ENCODE data around the gene ANAPC1.
"Not testable (repeated sequence)": the region's sequence is repeated elsewhere in the genome, so short reads cannot be mapped to it uniquely, and the experiment has no call there.

Gene ANAPC1

DNA sequence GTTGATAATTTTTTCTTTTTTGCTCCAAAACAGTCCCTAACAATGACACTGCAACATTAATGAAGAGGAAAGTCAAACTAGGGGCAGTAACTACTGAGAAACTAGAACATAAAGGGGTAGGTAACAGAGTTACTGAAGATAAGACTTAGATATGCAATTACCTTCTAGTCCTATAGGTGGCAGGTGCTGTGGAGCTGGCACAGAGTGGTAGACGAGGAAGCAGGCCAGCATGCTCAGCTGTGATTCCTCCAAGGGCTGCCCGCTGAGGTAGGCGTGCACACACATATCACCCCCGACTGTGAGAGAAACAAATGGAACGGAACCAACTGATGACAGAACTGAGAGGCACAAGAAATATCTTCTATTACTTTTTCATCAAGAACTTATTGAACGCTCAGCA lies 111.8 kb downstream of the ANAPC1 start:
- not testable (repeated sequence) for H3K36me3 ChIP-seq (ENCODE audit: low read depth); DNase-seq (ENCODE audit: low spot score); H3K27me3 ChIP-seq (ENCODE audit: insufficient read depth, poor library complexity, severe bottlenecking); H3K4me3 ChIP-seq (ENCODE audit: severe bottlenecking); H3K27ac ChIP-seq (ENCODE audit: poor library complexity, severe bottlenecking); H3K9me3 ChIP-seq (ENCODE audit: severe bottlenecking); H3K4me1 ChIP-seq (ENCODE audit: insufficient read depth, poor library complexity, severe bottlenecking)
- peak; percentile 73; the same call in 2 of the 3 replicates for ATAC-seq (ENCODE audit: low read depth)

DNA sequence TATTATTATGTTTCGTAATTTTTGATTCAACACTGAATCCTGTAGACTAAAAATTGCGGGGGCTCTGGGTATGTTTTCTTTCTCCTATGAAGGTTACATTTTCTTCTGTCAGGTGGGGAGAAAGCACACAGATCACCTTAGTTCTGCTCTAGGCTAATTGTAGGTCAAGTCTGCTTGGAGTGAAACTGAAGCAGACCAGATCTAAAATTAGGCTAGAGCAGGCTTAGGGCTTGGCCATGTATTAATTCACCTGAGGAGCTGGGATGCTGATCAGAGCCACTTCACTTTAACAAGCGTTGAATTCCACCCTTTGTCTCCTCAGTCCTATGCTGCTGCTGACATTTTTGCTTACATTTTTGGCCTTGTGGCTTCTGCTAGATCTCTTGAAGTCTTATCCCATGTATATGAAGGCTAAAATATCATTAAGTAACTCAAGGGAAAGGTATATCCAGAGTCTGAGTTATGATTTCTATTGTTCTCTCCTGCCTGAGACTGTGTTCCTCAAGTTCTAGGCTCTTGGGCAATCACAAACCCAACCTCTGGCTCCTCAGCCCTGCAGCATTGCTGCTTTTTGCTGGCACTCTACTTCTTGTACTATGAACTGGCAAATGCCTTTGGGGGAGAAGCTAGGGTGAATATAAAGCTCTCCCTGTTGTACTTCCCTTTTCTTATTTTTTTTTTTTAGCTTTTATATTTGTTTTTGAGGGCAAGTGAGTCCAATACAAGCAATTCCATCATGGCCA lies 112.9 kb downstream of the ANAPC1 start:
- H3K4me3 ChIP-seq (ENCODE audit: severe bottlenecking); DNase-seq (ENCODE audit: low spot score); H3K27me3 ChIP-seq (ENCODE audit: insufficient read depth, poor library complexity, severe bottlenecking); ATAC-seq (ENCODE audit: low read depth); H3K27ac ChIP-seq (ENCODE audit: poor library complexity, severe bottlenecking); H3K36me3 ChIP-seq (ENCODE audit: low read depth); H3K9me3 ChIP-seq (ENCODE audit: severe bottlenecking); H3K4me1 ChIP-seq (ENCODE audit: insufficient read depth, poor library complexity, severe bottlenecking): not testable (repeated sequence)

DNA sequence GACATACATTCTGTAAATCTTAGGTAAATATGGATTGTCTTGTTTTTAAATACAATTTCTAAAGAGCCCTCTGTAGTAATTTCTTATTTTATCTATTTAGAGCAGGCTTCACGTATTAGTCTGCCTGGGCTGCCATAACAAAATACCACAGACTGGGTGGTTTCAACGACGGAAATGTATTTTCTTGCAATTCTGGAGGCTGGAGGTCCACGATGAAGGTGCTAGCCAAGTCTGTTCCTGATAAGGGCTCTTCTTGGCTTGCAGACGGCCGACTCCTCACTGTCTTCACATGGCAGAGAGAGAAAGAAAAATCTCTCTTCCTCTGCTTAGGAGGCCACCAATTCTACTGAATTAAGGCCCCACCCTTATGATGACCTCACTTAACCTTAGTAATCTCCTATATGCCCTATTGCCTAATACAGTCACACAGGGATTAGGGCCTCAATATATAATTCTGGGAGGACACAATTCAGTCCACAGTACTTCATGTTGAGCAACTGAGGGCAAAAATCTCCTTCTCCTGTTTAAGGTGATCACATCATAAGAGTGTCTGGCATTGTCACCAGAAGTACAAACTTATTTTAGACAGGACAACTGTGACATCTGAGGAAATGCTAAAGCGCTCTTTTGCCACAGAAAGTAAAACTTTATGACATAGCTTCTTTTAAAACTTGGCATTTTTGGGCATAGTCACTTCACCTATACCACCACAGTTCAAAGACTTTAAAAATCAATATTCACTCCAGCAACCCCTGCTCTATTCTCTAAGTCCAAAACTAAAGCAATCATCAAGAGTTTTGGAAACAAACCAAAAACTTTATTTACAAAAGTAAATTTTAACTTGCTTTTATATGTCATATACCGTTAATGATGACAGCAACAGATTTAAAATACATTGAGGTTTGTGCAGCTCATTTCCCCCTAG lies 115.5 kb downstream of the ANAPC1 start:
- ATAC-seq (ENCODE audit: low read depth); H3K9me3 ChIP-seq (ENCODE audit: severe bottlenecking); H3K4me3 ChIP-seq (ENCODE audit: severe bottlenecking); H3K4me1 ChIP-seq (ENCODE audit: insufficient read depth, poor library complexity, severe bottlenecking); H3K36me3 ChIP-seq (ENCODE audit: low read depth); H3K27ac ChIP-seq (ENCODE audit: poor library complexity, severe bottlenecking); H3K27me3 ChIP-seq (ENCODE audit: insufficient read depth, poor library complexity, severe bottlenecking); DNase-seq (ENCODE audit: low spot score): not testable (repeated sequence)

DNA sequence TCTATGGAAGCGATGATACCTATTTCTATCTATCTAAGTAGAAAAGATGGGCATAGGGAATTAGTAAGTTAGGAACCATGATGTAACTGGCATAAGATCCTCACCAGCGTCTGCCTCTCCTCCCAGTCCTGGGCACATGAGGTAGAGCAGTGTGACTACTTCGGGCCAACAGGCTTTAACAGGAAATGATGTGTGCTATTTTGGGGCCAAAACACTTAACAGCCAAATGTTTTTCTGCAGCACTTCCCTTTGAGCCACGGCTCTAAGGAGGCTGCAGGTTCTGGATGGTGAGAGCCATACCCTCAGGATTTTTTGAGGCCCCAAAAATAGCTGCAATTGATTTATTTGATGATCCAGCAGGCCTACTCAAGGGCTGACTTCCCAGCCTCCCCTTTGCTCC lies 116.9 kb downstream of the ANAPC1 start:
- not testable (repeated sequence) for H3K9me3 ChIP-seq (ENCODE audit: severe bottlenecking); DNase-seq (ENCODE audit: low spot score); H3K27me3 ChIP-seq (ENCODE audit: insufficient read depth, poor library complexity, severe bottlenecking); H3K4me1 ChIP-seq (ENCODE audit: insufficient read depth, poor library complexity, severe bottlenecking); ATAC-seq (ENCODE audit: low read depth); H3K27ac ChIP-seq (ENCODE audit: poor library complexity, severe bottlenecking); H3K36me3 ChIP-seq (ENCODE audit: low read depth); H3K4me3 ChIP-seq (ENCODE audit: severe bottlenecking)

DNA sequence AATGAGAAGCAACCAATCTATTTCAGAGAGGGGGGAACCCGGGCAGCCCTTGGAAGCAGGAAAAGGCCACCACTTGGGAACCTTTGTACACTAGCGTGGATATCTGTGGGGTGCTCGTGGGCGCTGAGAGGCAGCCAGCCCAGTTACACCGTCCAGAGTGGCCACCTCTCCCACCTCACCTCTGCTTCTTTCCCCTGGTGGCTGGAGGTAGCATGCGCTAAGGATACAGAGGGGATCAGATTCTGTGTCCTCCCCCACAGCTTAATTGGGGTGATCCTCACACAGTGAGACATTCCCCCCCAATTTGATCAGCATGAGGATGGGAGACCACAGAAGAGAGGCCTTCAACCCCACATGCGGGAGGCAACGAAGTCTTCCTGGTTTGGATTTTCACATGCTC lies 117.7 kb downstream of the ANAPC1 start:
- not testable (repeated sequence) for H3K36me3 ChIP-seq (ENCODE audit: low read depth); H3K27ac ChIP-seq (ENCODE audit: poor library complexity, severe bottlenecking); H3K9me3 ChIP-seq (ENCODE audit: severe bottlenecking); ATAC-seq (ENCODE audit: low read depth); DNase-seq (ENCODE audit: low spot score); H3K4me1 ChIP-seq (ENCODE audit: insufficient read depth, poor library complexity, severe bottlenecking); H3K27me3 ChIP-seq (ENCODE audit: insufficient read depth, poor library complexity, severe bottlenecking); H3K4me3 ChIP-seq (ENCODE audit: severe bottlenecking)

DNA sequence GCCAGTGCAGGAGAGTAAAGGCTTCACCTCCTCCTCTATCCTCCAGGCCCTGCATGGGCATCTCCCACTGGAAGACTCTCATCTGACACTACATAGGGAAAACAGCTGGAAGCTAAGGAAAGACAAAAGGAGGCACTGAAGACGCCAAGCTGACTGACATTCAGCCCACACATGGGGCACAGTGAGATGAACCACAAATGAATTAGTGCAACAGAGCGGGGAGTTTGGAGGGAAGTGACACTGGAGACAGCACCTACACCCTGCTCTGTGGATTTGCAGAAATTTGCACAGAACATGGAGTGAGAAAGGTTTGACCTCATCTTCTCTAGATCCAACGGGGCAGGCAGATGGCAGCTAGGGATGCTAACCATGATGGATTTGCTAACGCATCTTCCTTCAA lies 119.8 kb downstream of the ANAPC1 start:
- H3K36me3 ChIP-seq (ENCODE audit: low read depth); H3K9me3 ChIP-seq (ENCODE audit: severe bottlenecking); H3K27me3 ChIP-seq (ENCODE audit: insufficient read depth, poor library complexity, severe bottlenecking); H3K4me3 ChIP-seq (ENCODE audit: severe bottlenecking); H3K4me1 ChIP-seq (ENCODE audit: insufficient read depth, poor library complexity, severe bottlenecking); DNase-seq (ENCODE audit: low spot score); ATAC-seq (ENCODE audit: low read depth); H3K27ac ChIP-seq (ENCODE audit: poor library complexity, severe bottlenecking): not testable (repeated sequence)

DNA sequence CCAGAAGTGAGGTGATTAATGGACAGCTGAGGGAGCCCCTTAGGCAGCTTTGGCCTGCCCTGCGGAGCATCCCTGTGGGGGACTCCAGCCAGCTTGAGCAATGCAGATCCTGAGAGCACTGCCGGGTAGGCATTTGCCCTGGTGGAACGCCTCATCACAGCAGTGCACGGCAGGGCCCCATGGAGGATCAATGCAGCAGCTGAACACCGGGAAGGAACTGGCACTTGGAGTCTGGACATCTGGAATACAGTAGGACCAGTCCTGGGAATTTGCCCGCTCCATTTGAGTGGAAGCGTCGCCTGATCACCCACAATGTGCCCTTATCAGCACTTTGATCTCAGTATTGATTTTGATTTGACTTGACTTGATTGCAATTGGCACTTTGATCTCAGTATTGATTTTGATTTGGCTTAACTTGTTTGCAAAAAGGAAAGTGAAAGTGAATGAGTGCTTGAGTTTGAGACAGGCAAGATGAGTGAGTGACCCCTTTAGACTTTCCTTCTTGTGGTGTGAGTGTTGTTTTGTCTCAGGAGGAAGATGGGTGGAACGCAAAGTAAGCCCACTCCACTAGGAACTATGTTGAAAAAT lies 123.2 kb downstream of the ANAPC1 start:
- not testable (repeated sequence) for H3K36me3 ChIP-seq (ENCODE audit: low read depth); ATAC-seq (ENCODE audit: low read depth); H3K27me3 ChIP-seq (ENCODE audit: insufficient read depth, poor library complexity, severe bottlenecking); H3K9me3 ChIP-seq (ENCODE audit: severe bottlenecking); H3K27ac ChIP-seq (ENCODE audit: poor library complexity, severe bottlenecking); H3K4me1 ChIP-seq (ENCODE audit: insufficient read depth, poor library complexity, severe bottlenecking); H3K4me3 ChIP-seq (ENCODE audit: severe bottlenecking); DNase-seq (ENCODE audit: low spot score)

DNA sequence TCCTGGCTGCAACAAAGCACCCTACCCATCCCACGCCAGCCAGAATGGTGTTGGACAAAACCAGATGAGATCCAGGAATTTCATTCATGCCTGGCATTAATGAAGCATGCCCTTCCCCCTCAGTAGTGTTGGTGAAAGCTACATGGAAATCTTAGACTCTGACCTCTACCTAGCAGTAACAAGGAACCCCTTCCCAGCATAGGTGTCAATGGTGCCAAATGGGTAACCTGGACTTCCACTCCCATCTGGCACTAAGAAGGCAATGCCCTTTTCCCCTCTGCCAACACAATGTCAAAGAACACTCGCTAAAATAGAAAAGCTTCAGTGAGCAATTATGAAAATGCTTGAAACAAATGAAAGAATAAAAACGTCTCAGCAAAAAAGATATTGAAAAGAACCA lies 131.5 kb downstream of the ANAPC1 start:
- not testable (repeated sequence) for H3K4me1 ChIP-seq (ENCODE audit: insufficient read depth, poor library complexity, severe bottlenecking); H3K36me3 ChIP-seq (ENCODE audit: low read depth); DNase-seq (ENCODE audit: low spot score); H3K27me3 ChIP-seq (ENCODE audit: insufficient read depth, poor library complexity, severe bottlenecking); H3K9me3 ChIP-seq (ENCODE audit: severe bottlenecking); H3K27ac ChIP-seq (ENCODE audit: poor library complexity, severe bottlenecking); H3K4me3 ChIP-seq (ENCODE audit: severe bottlenecking); ATAC-seq (ENCODE audit: low read depth)

DNA sequence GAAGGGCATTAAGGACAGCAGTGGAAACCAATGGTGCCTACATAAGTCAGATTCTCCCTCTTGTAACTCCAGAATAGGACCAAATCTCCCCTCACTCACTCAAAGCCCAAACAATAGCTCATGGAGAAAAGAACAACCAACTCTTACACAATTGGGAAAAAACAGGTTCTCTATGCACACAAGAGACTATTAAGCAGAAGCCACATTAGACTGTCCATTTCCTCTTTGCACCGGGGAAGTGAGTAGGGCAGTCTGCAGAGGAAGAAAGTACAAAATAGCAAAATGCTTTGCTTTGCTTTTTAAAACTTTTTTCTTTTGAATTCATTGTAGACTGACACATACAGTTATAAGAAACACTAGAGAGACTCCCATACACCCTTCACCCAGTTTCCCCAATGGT lies 133.4 kb downstream of the ANAPC1 start:
- not testable (repeated sequence) for H3K4me3 ChIP-seq (ENCODE audit: severe bottlenecking); H3K36me3 ChIP-seq (ENCODE audit: low read depth); H3K27me3 ChIP-seq (ENCODE audit: insufficient read depth, poor library complexity, severe bottlenecking); H3K27ac ChIP-seq (ENCODE audit: poor library complexity, severe bottlenecking); DNase-seq (ENCODE audit: low spot score); ATAC-seq (ENCODE audit: low read depth); H3K4me1 ChIP-seq (ENCODE audit: insufficient read depth, poor library complexity, severe bottlenecking); H3K9me3 ChIP-seq (ENCODE audit: severe bottlenecking)

DNA sequence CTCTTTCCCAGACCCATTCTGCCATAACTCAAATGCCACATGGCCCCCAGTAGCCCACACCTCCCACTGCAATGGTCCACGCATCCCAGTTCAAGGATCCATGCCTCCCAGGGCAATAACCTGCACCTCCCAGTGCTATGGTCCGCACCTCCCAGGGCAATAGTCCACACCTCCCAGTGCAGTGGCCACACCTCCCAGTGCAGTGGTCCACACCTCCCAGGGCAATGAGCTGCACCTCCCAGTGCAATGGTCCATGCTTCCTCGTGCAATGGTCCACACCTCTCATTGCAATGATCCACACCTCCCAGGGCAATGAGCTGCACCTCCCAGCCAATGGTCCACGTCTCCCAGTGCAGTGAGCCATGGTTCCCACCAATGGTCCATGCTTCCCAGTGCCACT lies 135.6 kb downstream of the ANAPC1 start:
- not testable (repeated sequence) for ATAC-seq (ENCODE audit: low read depth); DNase-seq (ENCODE audit: low spot score); H3K36me3 ChIP-seq (ENCODE audit: low read depth); H3K4me3 ChIP-seq (ENCODE audit: severe bottlenecking); H3K27ac ChIP-seq (ENCODE audit: poor library complexity, severe bottlenecking); H3K9me3 ChIP-seq (ENCODE audit: severe bottlenecking); H3K4me1 ChIP-seq (ENCODE audit: insufficient read depth, poor library complexity, severe bottlenecking); H3K27me3 ChIP-seq (ENCODE audit: insufficient read depth, poor library complexity, severe bottlenecking)
